GM18858 (cell line): ENCODE data around the gene JOSD2.
A peak's percentile ranks its signal among the peaks of the same experiment; 100 is the strongest.
"Not testable (repeated sequence)": the region's sequence is repeated elsewhere in the genome, so short reads cannot be mapped to it uniquely, and the experiment has no call there.

Experiments used
- ATAC-seq: cut with Tn5 transposase; IDR thresholded peaks from one replicate; pipeline ENCODE4 v1.9.1; 2021; ENCODE audit not compliant: unreplicated experiment

The JOSD2 gene

DNA sequence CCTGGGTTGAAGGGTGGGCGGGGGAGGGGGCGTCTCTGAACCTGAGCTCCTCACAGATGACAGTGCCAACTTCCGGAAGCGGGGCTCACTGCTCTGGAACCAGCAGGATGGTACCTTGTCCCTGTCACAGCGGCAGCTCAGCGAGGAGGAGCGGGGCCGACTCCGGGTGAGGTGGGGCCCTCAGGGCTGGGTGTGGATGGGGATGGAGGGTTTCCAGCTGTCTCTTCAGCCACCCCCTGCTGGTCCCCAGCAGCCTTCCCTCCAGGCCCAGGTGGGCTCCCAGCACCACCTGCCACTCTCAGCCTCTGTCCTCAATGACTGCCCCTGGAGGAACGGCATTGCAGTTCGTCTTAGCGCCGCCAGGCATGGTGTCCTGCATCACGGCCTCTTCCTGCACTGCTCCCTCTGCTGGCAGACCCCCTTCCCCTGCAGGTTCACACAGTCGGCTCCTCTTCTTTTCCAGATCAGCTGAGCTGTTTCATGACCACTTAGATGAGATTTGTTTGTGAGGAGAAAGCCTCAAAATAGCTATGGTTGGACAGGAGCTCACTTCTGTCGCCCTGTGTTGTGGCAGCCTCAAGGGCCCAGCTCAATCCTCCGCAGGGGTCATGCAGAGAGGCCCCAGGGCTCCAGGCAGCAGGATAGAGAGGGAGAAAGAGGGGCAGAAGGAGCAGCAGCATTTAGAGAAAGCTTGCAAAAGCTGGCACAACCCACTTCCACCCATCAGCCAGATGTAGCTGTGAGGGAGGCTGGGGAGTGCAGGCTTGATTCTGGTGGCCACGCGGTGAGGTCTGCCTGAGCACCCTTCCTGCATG, 31.9 kb downstream of the JOSD2 start:
- no peak for ATAC-seq

DNA sequence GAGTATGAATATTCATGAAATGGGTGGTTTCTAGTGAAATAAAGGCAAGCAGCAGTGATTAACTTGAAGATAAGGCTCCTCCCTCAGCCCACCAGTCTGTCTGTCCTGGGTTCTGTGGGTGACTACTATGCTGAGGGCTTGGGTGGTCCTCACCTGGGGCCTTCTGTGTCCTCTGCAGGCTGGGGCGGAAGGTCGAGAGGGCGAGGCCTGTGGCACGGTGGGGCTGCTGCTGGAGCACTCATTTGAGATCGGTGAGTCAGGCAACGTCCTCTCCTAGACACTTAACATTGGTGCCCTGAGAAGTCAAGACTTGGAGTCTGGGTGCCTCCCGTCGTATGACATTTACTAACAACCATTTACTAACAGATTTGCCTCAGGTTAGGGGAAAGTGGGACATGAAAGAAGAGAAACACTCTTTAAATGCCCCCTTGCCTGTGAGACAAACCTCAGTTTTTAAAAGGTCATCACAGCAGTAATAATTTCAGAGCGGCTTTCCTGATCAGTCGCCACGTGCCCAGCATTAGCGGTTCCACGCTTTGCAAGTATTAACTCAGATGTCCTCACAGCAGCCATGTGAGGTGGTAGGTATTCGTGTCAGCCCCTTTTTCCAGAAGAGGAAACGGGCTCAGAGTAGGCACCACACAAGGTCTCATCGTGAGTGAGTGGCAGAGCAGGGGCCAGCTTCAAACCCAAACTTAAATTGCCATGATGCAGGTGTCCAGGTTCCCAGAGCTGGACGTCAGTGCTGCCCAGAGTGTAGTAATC, 33.1 kb downstream of the JOSD2 start:
- ATAC-seq: no peak

DNA sequence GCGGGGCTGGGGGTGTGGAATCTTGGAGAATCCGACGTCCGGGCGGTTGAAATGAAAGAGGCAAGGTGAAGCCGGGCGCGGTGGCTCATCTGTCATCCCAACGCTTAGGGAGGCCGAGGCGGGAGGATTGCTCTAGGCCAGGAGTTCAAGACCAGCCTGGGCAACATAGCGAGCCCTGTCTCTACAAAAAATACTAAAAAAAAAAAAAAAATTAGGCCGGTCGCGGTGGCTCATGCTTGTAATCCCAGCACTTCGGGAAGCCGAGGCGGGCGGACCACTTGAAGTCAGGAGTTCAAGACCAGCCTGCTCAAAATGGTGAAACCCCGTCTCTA, 34.1 kb downstream of the JOSD2 start:
- no peak for ATAC-seq

DNA sequence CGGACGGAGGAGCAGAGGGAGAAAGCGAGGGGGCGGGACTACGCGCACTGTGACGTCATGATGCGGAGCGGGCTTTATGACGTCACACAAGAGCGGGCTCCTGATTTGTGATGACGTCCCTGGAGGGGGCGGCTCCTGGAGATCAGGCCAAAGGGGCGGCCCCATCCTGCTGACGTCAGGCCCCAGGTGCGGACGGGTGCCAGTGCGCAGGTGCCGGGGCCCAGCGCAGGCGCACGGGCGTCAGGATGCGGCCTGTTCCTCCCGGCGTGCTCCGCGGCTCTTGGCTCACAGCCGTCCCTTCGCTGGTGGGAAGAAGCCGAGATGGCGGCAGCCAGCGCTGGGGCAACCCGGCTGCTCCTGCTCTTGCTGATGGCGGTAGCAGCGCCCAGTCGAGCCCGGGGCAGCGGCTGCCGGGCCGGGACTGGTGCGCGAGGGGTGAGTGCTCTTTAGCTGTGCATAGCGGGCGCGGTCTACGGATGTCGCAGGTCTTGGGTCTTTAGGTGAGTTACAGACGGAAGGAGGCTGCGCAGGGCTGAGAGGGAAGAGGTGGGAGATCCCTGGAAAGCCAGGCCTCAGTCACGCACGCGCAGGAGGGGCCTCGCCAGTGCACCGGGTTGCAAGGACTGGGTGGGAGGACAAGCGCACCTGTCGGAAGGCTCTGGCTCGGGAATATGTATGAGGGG, 34.6 kb downstream of the JOSD2 start, which contains the start of the genes EMC10 and GARIN5A:
Gene EMC10 (plus strand): TSS at position 284 of the 683 bp plus-strand sequence. CDS start 38 bp downstream, at position 322.
Gene GARIN5A (minus strand): TSS at position 625 of the 683 bp plus-strand sequence. CDS start 460 bp downstream, at position 165.
- peak; percentile 57 for ATAC-seq

DNA sequence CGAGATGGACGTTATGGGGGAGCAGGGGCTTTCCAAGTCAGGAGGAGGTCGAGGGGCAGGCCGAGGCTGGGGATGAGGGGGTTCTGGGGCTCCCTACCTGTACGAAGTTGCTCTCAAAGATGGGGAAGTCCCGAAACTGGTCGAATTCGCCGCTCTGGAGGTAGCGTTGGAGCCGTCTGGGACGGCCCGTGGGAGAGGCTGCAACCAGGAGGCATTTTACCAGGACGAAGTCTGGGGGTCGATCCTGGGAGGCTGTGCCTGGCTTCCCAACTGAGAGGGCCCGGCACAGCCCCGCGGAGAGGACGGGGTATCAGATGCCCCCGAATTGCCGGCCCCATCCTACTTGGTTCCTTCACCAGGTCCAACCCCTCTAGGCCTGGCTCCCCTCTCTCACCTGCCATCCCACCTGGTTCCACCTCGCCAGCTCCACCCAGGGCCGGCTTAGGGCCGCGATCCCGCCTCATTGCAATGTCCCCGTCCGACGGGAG, 35.2 kb downstream of the JOSD2 start:
- ATAC-seq: no peak

DNA sequence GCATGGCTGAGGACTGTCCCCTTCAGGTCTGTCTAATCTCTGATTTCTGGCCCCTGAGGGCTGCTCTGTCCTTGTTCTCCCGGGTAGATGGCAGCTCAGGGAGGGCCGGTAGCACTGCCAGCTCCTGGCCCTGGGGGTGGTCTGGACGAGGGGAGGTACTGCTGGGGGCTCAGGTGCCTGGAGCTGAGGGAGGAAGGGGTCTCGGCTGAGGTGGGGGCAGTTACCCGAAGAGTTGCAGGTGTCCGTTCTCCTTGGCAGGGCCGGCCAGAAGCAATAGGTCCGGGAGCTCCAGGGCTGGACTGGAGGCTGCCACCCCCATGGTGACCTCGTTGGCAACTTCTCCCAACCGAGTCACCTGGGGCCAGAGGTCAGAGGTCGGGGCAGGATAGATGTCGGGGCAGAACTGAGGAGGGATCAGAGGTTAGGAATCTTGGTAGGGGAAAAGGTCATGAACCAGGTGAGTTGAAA, 35.9 kb downstream of the JOSD2 start:
- ATAC-seq: no peak

DNA sequence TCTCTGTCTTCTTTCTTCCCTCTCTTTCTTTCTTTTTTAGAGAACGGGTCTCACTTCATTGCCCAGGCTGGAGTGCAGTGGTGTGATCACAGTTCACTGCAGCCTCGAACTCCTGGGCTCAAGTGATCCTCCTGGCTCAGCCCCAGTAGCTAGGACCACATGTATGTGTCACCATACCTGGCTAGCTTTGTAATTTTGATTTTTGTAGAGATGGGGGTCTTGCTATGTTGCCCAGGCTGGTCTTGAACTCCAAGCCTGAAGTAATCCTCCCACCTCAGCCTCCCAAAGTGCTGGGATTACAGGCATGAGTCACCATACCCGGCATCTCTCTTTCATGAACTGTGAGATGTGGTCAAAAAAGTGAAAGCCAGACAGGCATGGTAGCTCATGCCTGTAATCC, 37.7 kb downstream of the JOSD2 start:
- ATAC-seq: not testable (repeated sequence)

DNA sequence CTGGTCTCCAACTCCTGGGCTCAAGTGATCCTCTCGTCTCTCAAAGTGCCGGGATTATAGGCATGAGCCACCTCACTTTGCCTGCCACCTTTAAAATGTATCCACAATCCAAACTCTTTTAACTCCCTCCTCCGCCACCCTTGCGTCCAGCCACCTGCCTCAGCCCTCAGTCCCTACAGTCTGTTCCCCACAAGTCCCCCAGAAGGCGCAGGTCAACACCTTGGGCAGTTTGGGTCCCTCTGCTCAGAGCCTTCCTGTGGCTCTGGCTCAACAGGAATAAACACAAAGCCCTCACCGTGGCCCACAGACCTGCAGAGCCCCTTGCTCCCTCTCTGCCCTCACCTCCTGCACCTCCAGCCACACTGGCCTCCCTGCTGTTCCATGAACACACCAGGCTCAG, 42.2 kb downstream of the JOSD2 start:
- ATAC-seq: no peak

DNA sequence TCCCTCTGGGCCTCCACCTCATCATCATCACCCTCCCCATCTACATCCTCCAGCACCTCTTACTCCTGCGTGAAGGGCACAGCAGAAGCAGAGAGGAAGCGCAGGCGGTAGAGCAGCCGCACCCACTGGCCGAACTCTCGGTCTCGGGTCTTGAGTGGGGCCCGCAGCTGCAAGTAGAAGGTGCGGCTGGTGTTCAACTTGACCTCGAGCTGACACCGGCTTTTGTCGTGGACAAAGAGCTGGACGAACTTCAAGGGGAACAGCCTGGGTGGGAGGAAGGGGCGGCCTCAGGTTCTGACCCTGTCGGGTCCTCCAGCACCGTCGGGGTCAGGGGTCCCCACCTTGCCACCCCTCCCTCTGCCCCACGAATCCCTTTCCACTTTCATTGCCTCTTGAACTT, 43.4 kb downstream of the JOSD2 start:
- no peak for ATAC-seq

DNA sequence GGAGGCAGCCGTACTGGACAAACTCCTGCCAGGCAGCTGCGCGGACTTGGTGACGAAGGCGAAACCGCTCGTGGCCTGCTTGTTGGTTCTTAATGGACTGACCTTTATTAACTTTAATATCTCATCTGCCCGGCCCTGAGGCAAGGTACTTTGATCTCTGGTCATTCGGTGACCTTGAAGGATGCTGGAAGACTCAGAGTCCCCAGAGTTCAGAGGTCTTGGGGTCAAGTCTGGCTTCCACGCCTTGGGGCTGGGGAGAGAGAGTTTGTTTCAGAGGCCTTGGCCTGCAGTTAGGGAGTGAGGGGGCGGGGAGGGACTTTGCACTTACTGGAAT, 44.3 kb downstream of the JOSD2 start:
- ATAC-seq: no peak

DNA sequence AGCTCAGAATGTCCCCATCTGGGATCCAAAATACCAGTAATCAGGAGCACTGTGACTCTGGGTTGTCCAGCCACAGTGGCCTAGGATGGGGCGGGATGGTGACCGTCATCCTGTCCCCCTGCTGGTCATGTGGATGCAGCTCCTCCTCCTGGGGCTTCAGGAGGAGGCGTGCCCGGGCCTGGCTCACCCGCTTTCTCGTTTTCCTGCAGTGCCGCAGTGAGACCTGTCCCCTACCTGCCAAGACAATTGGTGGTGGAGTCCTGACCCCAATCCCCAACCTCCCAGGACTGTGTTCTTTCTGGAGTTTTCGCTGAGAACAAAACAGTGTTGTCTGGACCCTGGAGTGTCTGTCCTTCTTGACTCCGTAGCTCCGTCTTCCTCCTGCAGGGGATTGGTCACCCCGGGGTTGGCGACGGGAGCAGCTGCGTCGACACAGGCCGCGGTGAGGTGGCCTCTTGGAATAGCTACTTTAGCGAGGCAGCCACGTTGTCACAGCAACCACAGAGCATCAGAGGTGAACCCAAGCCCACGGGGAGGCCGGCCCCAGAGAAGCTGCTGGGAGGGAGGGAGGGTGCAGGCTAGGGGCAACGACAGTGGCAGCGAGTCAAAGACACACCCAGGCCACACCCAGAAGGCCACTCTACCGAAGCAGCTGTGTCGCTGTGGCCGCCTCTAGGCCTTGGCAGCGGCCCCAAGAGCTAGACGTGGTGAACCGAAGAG, 44.8 kb downstream of the JOSD2 start:
- no peak for ATAC-seq

DNA sequence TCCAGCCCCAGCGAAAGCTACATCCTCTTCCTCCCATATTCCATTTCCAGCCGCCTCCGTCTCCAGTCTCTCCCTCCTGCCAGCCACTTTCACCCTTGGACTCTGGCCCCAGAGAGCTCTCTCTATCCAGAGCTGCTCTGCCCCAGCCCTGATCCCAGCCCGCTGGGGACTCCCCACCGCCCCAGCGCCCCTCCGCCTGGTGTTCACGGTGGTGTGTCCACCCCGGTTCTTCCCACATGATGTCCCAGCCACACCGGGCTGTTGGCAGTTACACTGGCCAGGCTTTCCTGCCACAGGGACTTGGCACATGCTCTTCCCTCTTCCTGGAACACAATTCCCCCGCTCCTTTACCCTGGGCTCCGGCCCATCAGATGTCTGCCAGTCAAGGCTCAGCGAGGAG, 46.0 kb downstream of the JOSD2 start:
- ATAC-seq: no peak

DNA sequence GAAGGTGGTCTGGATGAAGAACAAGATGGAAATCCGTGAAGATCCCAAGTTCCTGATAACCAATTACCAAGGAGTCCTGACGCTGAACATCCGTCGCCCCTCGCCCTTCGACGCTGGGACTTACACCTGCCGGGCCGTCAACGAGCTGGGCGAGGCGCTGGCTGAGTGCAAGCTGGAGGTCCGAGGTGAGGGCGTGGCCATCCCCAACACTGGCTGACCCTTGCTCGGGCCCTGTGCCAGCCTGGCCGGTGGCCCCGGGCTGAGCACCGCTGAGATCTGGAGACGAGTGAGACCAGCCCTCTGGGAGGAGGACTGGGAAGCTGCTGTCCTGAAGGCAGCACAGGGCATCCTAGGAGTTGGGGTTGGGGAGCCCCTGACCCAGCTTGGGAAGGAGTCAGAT, 46.6 kb downstream of the JOSD2 start:
- ATAC-seq: no peak

DNA sequence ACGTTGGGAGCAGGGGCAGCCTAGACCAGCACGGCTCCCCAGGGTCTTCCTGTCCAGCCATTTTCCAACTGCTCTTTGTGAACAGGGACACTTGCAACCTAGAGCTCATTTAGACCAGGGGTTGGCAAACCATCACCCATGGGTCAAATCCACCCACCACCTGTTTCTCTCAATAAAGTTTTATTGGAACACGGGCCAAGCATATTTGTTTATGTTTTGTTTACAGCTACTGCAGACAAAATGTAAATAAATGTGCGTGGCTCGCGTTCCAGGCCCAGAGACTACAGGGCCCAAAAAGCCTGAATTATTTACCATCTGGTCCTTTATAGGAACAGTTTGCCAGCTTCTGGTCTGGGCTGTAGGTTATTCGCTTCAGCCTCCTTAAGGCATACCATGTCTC, 48.0 kb downstream of the JOSD2 start:
- no peak for ATAC-seq

DNA sequence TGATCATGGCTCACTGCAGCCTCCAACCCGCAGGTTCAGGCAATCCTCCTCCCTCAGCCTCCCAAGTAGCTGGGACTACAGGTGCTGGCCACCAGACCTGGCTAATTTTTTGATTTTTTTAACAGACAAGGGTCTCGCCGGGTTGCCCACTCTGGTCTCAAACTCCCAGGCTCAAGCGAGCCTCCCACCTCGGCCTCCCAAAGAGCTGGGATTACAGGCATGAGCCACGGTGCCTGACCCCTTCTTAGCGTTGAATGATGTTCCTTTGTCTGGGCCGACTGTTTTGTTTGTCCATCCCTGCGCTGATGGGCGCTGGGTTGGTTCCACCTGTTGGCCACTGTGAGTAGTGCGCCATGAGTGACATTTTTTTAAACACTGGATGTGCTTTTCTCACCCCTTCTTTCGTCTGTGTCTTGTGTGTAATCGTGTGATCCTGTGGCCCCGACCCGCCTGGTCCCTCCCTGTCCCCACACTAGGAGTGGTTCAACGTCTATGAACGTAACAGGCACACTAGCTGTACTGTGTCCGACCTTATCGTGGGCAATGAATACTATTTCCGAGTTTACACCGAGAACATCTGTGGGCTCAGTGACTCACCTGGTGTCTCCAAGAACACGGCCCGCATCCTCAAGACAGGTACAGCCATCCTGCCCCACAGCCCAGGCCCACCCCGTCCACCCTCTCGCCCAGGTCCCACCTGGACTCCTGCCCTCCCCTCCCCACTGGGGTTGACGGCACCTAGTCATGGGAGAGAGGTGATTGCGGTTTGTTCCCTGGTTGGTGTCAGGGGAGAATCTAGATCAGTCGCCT, 49.7 kb downstream of the JOSD2 start:
- ATAC-seq: no peak

DNA sequence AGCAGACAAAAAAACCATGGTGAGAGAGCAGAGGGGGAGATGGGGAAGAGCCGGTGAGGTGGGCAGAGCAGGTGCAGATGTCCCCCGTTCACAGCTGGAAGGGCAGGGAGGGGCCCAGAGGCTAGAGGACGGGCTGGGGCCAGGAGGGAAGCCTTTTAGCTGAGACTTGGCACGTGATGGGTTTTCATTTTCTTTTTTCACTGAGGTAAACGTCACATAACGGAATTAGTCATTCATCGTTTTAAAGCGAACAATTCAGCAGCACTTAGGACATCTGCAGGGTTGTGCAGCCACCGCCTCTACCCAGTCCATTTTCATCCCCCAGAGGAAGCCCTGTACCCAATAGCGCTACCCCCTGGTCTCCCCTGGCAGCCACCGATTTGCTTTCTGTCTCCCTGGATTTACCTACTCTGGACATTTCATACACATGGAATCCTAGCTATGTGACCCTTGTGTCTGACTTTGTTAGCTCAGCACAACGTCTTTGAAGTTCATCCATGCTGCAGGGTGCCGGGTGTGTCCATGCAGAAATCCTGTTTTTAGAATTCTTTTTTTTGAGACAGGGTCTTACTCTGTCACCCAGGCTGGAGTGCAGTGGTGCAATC, 50.7 kb downstream of the JOSD2 start:
- ATAC-seq: no peak

DNA sequence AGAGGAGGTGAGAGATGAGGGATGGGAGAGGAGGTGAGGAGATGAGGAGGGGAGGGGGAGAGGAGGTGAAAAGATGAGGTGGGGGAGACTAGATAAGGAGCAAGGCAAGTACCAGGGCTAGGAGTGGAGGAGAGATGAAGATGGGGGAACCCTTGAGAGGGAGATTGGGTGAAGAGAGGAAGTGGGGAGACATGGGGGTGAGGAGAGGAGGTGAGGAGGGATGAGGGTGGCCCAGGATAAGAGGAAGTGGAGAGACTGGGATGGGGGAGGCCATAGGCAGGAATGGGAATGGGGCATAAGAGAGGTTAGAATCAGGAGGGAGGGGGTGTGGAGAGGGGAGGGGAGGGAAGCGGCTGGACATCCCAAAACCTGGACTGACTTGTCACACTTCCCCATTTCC, 51.4 kb downstream of the JOSD2 start:
- no peak for ATAC-seq

DNA sequence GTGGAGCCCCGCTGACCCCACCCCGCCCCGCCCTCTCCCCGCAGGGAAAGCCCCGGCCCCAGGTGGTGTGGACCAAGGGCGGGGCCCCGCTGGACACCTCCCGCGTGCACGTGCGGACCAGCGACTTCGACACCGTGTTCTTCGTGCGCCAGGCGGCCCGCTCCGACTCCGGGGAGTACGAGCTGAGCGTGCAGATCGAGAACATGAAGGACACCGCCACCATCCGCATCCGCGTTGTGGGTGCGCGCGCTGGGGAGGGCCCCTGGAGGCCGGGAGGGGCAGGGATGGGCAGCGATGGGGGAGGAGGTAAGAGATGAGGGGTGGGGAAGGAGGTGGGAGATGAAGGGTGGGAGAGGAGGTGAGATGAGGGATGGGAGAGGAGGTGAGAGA, 51.9 kb downstream of the JOSD2 start:
- no peak for ATAC-seq

DNA sequence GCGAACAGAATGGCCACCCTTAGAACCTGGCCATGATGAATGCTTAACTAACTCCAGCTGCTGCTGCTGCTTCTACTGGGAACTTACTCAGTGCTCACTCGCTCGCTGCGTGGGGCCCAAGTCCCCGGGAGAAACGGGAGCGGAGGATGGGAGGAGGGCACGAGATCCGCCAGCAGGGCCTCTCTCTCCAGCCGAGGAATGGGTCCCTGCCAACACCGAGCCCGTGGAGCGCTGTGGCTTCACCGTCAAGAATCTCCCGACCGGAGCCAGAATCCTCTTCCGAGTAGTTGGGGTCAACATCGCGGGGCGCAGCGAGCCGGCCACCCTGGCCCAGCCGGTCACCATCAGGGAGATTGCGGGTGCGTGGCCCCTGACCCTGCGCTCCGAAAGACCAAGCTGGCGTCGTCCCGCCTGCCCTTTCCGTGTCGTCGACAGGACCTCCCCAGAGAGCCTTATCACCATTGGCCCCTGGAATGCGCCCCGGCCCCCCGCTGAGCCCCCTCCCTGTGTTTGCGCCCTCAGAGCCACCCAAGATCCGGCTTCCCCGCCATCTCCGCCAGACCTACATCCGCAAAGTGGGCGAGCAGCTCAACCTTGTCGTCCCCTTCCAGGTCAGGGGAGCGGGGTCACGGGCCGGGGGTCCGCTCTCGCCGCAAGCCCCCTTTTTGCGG, 52.5 kb downstream of the JOSD2 start:
- ATAC-seq: no peak
